Lung (tissue), 12 donors: ENCODE results near the gene USP32. TPM values are rescaled to one million over a fixed set of nuclear protein-coding genes. Genes with fewer than 3 reads are reported as not detected.

Experiments
- ATAC-seq: fragments of 200-7000 bp; cut with Tn5 transposase; one replicate; pipeline ENCODE4 v1.9.1; 2020; ENCODE audit warnings: moderate number of reproducible peaks; ENCODE audit not compliant: insufficient read depth, low FRiP score
- DNase-seq, 3 donors: peaks; one replicate each; pipeline ENCODE4 v3.0.0-alpha.2; 2013 to 2017
- H3K27ac ChIP-seq, 2 donors: one replicate each; pipeline ENCODE4 v1.5.1; 2013; ENCODE audit warnings: mild to moderate bottlenecking in 2 of 2, moderate library complexity in 2 of 2, control low read depth in 1 of 2, inconsistent platforms in 1 of 2, low read depth in 1 of 2, low read length in 1 of 2
- H3K27me3 ChIP-seq, 3 donors: one replicate each; pipeline ENCODE4 v1.5.1; 2013; ENCODE audit warnings: low read length in 2 of 3; ENCODE audit not compliant: control insufficient read depth in 3 of 3, insufficient read depth in 3 of 3
- H3K36me3 ChIP-seq, 4 donors: one replicate each; pipeline ENCODE4 v1.5.1; 2013; ENCODE audit warnings: low read length in 4 of 4, mild to moderate bottlenecking in 1 of 4, moderate library complexity in 1 of 4; ENCODE audit not compliant: control insufficient read depth in 4 of 4, insufficient read depth in 4 of 4
- H3K4me1 ChIP-seq, 5 donors: one replicate each; pipeline ENCODE4 v1.5.1; 2013; ENCODE audit warnings: low read length in 5 of 5, mild to moderate bottlenecking in 2 of 5, moderate library complexity in 1 of 5; ENCODE audit not compliant: control insufficient read depth in 5 of 5, insufficient read depth in 5 of 5
- H3K4me3 ChIP-seq: one replicate; pipeline ENCODE4 v1.5.1; 2013; ENCODE audit warnings: mild to moderate bottlenecking, control low read depth, moderate library complexity
- H3K9ac ChIP-seq, 2 donors: one replicate each; pipeline ENCODE4 v1.5.1; 2013; ENCODE audit warnings: low read length in 2 of 2, control low read depth in 1 of 2; ENCODE audit not compliant: insufficient read depth in 1 of 2
- H3K9me3 ChIP-seq, 4 donors: one replicate each; pipeline ENCODE4 v1.5.1; 2013; ENCODE audit warnings: low read length in 3 of 4, mild to moderate bottlenecking in 1 of 4, moderate library complexity in 1 of 4; ENCODE audit not compliant: control insufficient read depth in 4 of 4, insufficient read depth in 3 of 4
- WGBS, 2 donors: extraction: QIAGEN DNeasy Blood & Tissue Kit; methylation state at CpG; one replicate each; pipeline ENCODE4 v1.1.7; 2013; 5-methylcytosine and 5-hydroxymethylcytosine counted together
- polyA plus RNA-seq, 2 donors: library from polyadenylated mRNA; stranded (reverse); fragments of 200-250 nt; gene quantifications; one replicate each; pipeline ENCODE4 v1.2.1, GENCODE V29; 2013
- total RNA-seq, 2 donors: library from RNA; depleted of rRNA in 1 of 2; stranded (reverse); fragments of >200 nt in 1 of 2; gene quantifications; one replicate each; pipeline ENCODE4 v1.2.1, GENCODE V29; 2014 to 2021
- TF ChIP-seq, protein P1 (sequence below): IDR thresholded peaks from 2 replicates; pipeline ENCODE4 v1.5.1; 2012; ENCODE audit warnings: mild to moderate bottlenecking; ENCODE audit errors: control extremely low read depth, extremely low read depth
- donor health status: control.
- donor health status: control.
- donor health status: Bipolar disorder and iron deficiency.
- donor health status: healthy.
- donor health status: DM: yes; HTN: yes; CAD: no.

Gene USP32
- total and polyA plus RNA-seq, 4 donors = 18.2 to 96.6 (median 51.1) TPM

DNA sequence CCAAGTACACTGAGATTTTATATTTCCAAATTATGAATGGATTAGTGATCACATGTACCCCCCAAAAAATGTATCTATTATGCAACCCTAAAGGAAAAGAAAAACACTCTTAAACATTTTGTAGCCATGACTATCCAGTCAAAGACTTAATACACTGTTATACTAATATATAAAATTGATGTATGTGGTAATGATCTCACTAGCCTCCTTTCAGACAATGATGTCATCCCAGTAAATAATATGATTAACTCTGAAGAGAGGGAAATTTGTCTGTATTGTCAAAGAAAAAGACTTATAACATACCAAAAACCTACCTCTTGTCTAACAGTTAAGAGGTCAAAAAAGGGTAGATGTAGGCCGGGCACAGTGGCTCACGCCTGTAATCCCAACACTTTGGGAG is 80.7 kb downstream of the USP32 start:
- no peak for DNase-seq
- no peak overlapping the region for H3K4me3 ChIP-seq
- H3K27ac ChIP-seq = no peak overlapping the region
- TF ChIP-seq, protein P1, sequence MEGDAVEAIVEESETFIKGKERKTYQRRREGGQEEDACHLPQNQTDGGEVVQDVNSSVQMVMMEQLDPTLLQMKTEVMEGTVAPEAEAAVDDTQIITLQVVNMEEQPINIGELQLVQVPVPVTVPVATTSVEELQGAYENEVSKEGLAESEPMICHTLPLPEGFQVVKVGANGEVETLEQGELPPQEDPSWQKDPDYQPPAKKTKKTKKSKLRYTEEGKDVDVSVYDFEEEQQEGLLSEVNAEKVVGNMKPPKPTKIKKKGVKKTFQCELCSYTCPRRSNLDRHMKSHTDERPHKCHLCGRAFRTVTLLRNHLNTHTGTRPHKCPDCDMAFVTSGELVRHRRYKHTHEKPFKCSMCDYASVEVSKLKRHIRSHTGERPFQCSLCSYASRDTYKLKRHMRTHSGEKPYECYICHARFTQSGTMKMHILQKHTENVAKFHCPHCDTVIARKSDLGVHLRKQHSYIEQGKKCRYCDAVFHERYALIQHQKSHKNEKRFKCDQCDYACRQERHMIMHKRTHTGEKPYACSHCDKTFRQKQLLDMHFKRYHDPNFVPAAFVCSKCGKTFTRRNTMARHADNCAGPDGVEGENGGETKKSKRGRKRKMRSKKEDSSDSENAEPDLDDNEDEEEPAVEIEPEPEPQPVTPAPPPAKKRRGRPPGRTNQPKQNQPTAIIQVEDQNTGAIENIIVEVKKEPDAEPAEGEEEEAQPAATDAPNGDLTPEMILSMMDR = no peak
- WGBS, 2 donors = 98 to 100% methylated on average over 2 of the region's 2 CpGs
- peaks cover 0 to 3% (median 0%) of the 10 kb centered on the region in 4 donors for H3K36me3 ChIP-seq
- no peak overlapping the region for H3K9ac ChIP-seq
- no peaks in the 10 kb centered on the region for H3K9me3 ChIP-seq
- no peak for ATAC-seq
- no peaks in the 10 kb centered on the region for H3K27me3 ChIP-seq
- peaks cover 0 to 4% (median 0%) of the 10 kb centered on the region in 5 donors for H3K4me1 ChIP-seq

DNA sequence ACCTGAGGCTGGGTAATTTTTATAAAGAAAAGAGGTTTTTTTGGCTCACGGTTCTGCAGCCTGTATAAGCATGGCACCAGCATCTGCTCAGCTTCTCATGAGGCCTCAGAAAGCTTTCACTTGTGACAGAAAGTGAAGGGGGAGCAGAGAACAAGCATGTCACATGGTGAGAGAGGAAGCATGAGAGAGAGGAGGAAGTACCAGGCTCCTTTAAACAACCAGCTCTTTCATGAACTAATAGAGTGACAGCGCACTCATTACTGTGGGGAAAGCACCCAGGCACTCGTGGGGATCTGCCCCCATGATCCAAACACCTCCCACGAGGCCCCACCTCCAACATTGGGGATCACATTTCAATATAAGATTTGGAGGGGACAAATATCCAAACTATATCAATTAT is 86.8 kb downstream of the USP32 start:
- no peaks in the 10 kb centered on the region for H3K27me3 ChIP-seq
- ATAC-seq = peak; percentile 66
- WGBS, 2 donors = 41 to 56% methylated on average over 4 of the region's 4 CpGs
- no peaks in the 10 kb centered on the region for H3K9me3 ChIP-seq
- no peak overlapping the region for H3K9ac ChIP-seq
- H3K36me3 ChIP-seq = peaks cover 0 to 3% (median 1%) of the 10 kb centered on the region in 4 donors
- TF ChIP-seq, protein P1 = no peak
- no peak overlapping the region for H3K27ac ChIP-seq
- H3K4me1 ChIP-seq = peaks cover 0 to 2% (median 0%) of the 10 kb centered on the region in 5 donors
- DNase-seq = peak in 1 of 3 donors; percentile 4
- no peak overlapping the region for H3K4me3 ChIP-seq

DNA sequence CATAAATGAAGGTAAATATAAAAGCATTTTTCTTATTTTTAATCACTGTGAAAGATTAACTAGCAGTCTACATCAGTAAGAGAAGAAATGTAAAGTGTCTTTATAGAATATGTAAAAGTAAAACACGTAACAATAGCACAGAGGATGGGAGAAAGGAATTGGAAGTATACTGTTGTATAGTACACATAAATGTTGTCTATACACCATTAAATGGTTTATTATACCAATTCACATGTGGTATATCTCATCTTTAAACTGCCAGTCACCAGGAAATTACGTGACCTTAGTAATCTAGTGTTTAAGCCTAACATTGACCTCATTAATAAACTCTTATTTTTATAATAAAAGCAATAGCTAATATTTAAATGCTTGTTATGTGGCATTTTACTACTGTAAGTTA is 87.4 kb downstream of the USP32 start:
- WGBS, 2 donors = 100% methylated on average over 2 of the region's 2 CpGs
- Histone ChIP-seq H3K36me3 (peaks cover 0 to 5% (median 2%) of the 10 kb centered on the region in 4 donors), H3K27ac (no peak overlapping the region), H3K4me1 (peaks cover 0 to 2% (median 0%) of the 10 kb centered on the region in 5 donors), H3K27me3 (no peaks in the 10 kb centered on the region), H3K9me3 (no peaks in the 10 kb centered on the region), H3K4me3 (no peak overlapping the region), H3K9ac (no peak overlapping the region)
- DNase-seq (no peak), ATAC-seq (no peak)
- TF ChIP-seq, protein P1 = no peak
